DOHH2 (cell line): ENCODE results near the gene DCTN3.

Experiments
- H3F3A ChIP-seq: fragments of 200-600 bp; sonication (generic), shearing (Covaris generic); 2 replicates; pipeline ENCODE4 v1.6.0; 2016; ENCODE audit warnings: antibody characterized with exemption, mild to moderate bottlenecking; ENCODE audit not compliant: control insufficient read depth, insufficient read depth
- H3K27ac ChIP-seq: fragments of 200-600 bp; sonication (generic); 2 replicates; pipeline ENCODE4 v1.5.1; 2014; ENCODE audit warnings: low read depth, mild to moderate bottlenecking, low read length, moderate library complexity
- H3K27me3 ChIP-seq: fragments of 200-600 bp; sonication (generic); 2 replicates; pipeline ENCODE4 v1.6.1; 2014; ENCODE audit warnings: mild to moderate bottlenecking, low read length, mixed read lengths; ENCODE audit not compliant: control insufficient read depth
- H3K36me3 ChIP-seq: fragments of 200-600 bp; sonication (generic); 2 replicates; pipeline ENCODE4 v1.6.1; 2014; ENCODE audit warnings: mild to moderate bottlenecking, low read length, moderate library complexity, mixed read lengths; ENCODE audit not compliant: control insufficient read depth
- H3K4me1 ChIP-seq: fragments of 200-600 bp; sonication (generic); 2 replicates; pipeline ENCODE4 v1.6.1; 2014; ENCODE audit warnings: mild to moderate bottlenecking, low read length, mixed read lengths; ENCODE audit not compliant: control insufficient read depth
- H3K4me2 ChIP-seq: fragments of 200-600 bp; sonication (generic); 2 replicates; pipeline ENCODE4 v1.6.0; 2014; ENCODE audit warnings: mild to moderate bottlenecking, low read length, moderate library complexity
- H3K4me3 ChIP-seq: fragments of 200-600 bp; sonication (generic); 2 replicates; pipeline ENCODE4 v1.5.1; 2014; ENCODE audit warnings: mild to moderate bottlenecking, low read length, mixed read lengths
- H3K79me2 ChIP-seq: fragments of 200-600 bp; sonication (generic); 2 replicates; pipeline ENCODE4 v1.6.1; 2014; ENCODE audit warnings: mild to moderate bottlenecking, low read length, mixed read lengths; ENCODE audit not compliant: control insufficient read depth
- H3K9me2 ChIP-seq: fragments of 200-600 bp; sonication (generic); replicated peaks from 2 replicates; pipeline ENCODE4 v1.6.1; 2014; ENCODE audit warnings: mild to moderate bottlenecking, low read length, mixed read lengths; ENCODE audit not compliant: control insufficient read depth
- H3K9me3 ChIP-seq: fragments of 200-600 bp; sonication (generic); 2 replicates; pipeline ENCODE4 v1.6.1; 2014; ENCODE audit warnings: antibody characterized with exemption, low read length, mixed read lengths; ENCODE audit not compliant: control insufficient read depth, insufficient read depth
- H4K20me1 ChIP-seq: fragments of 200-600 bp; sonication (generic); 2 replicates; pipeline ENCODE4 v1.6.0; 2014; ENCODE audit warnings: low read depth, mild to moderate bottlenecking, antibody characterized with exemption, low read length, moderate library complexity; ENCODE audit not compliant: control insufficient read depth, insufficient read depth
- EZH2phosphoT487 ChIP-seq: fragments of 200-600 bp; sonication (generic); IDR thresholded peaks from 2 replicates; pipeline ENCODE4 v1.6.1; 2017; ENCODE audit warnings: borderline replicate concordance, mild to moderate bottlenecking, antibody characterized with exemption, low read length, moderate library complexity, mixed read lengths
- TF ChIP-seq, protein P1 (sequence below): fragments of 200-600 bp; sonication (generic); IDR thresholded peaks from one replicate; pipeline ENCODE4 v1.5.1; 2014; ENCODE audit warnings: antibody characterized with exemption, mild to moderate bottlenecking, low read depth, low read length; ENCODE audit not compliant: poor library complexity, severe bottlenecking

The DCTN3 gene

GRCh38 chr9:34606190-34606589 lies 14.1 kb downstream of the DCTN3 start:
- peaks cover 8% of the 10 kb centered on the region; the same call in 1 of the 2 replicates for H3K36me3 ChIP-seq
- no peaks in the 10 kb centered on the region for H3F3A ChIP-seq
- no peaks in the 10 kb centered on the region for H3K9me3 ChIP-seq
- peaks cover 12% of the 10 kb centered on the region for H3K79me2 ChIP-seq
- H3K9me2 ChIP-seq, result no peaks in the 10 kb centered on the region
- no peak overlapping the region for H3K4me3 ChIP-seq
- H3K4me2 ChIP-seq, result no peak overlapping the region
- TF ChIP-seq, protein P1, sequence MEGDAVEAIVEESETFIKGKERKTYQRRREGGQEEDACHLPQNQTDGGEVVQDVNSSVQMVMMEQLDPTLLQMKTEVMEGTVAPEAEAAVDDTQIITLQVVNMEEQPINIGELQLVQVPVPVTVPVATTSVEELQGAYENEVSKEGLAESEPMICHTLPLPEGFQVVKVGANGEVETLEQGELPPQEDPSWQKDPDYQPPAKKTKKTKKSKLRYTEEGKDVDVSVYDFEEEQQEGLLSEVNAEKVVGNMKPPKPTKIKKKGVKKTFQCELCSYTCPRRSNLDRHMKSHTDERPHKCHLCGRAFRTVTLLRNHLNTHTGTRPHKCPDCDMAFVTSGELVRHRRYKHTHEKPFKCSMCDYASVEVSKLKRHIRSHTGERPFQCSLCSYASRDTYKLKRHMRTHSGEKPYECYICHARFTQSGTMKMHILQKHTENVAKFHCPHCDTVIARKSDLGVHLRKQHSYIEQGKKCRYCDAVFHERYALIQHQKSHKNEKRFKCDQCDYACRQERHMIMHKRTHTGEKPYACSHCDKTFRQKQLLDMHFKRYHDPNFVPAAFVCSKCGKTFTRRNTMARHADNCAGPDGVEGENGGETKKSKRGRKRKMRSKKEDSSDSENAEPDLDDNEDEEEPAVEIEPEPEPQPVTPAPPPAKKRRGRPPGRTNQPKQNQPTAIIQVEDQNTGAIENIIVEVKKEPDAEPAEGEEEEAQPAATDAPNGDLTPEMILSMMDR, result no peak
- peaks cover 10% of the 10 kb centered on the region for H3K4me1 ChIP-seq
- no peak overlapping the region for H3K27ac ChIP-seq
- H4K20me1 ChIP-seq, result no peaks in the 10 kb centered on the region
- no peaks in the 10 kb centered on the region for H3K27me3 ChIP-seq

DNA sequence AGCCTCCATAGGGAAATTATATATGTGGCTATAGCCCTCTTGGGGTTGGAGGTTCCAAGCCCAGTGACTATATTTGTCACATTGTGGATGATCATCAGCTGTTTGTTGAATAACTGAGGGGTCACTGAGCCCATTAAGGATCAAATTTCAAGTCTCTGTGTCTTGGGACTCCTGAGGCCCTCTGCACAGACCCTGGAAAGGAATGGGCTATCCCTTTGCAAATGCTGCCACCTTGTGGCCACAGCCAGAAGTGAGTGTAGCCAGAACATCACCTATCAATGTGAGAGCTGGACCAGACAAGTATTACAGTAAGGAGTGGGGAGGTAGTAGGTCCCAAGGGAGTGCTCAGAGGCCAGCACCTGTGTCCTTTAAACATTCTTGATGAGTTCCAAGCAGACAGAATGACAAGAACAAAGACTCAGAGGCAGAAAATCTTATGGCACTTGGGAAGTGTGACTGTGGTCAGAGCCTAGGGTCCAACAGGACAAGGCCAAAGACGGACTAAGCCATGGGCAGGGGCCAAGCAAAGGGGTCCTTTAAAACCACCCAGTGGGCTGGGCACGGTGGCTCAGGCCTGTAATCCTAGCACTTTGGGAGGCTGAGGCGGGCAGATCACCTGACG lies 16.6 kb downstream of the DCTN3 start:
- no peaks in the 10 kb centered on the region for H3F3A ChIP-seq
- no peaks in the 10 kb centered on the region for H3K27me3 ChIP-seq
- no peaks in the 10 kb centered on the region for H3K79me2 ChIP-seq
- no peaks in the 10 kb centered on the region for H4K20me1 ChIP-seq
- H3K4me3 ChIP-seq, result no peak overlapping the region
- no peaks in the 10 kb centered on the region for H3K9me2 ChIP-seq
- no peaks in the 10 kb centered on the region for H3K36me3 ChIP-seq
- no peak overlapping the region for H3K27ac ChIP-seq
- no peak overlapping the region for H3K4me2 ChIP-seq
- no peaks in the 10 kb centered on the region for H3K4me1 ChIP-seq
- TF ChIP-seq EZH2phosphoT487, result no peak
- TF ChIP-seq, protein P1, result peak; percentile 96
- no peaks in the 10 kb centered on the region for H3K9me3 ChIP-seq

DNA sequence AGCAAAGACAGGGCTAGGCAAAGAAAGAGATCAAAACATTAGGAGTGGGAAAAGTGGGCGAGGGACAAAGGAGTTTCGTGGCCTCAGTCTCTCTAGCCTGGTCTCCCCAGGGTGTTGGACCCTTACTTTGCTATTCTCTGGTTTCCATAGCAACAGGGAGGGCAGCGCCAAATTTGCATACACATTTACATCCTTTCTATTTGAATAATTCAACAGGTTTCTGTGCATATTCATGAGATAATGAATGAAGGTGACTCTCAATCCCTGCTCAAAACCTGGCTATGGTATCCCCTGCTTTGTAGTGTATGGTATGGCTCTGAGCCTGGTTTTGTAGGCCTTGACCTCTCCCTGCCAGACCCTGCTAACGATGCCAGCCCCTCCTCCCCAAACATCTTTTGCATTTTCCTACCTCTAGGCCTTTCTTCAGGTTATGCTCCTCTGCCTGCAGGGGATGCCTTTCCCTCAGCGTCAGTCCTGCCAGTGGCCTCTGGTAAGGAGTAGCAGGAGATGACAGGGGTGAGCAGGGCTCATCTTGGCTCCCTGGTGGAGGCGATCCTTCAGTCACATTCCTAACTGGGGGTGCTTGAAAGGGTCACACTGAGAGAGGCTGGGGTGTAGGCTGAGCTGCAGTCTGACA lies 18.2 kb downstream of the DCTN3 start:
- no peak for TF ChIP-seq EZH2phosphoT487
- TF ChIP-seq, protein P1, result no peak
- no peaks in the 10 kb centered on the region for H4K20me1 ChIP-seq
- H3F3A ChIP-seq, result no peaks in the 10 kb centered on the region
- no peaks in the 10 kb centered on the region for H3K9me2 ChIP-seq
- H3K27me3 ChIP-seq, result no peaks in the 10 kb centered on the region
- no peak overlapping the region for H3K4me3 ChIP-seq
- no peaks in the 10 kb centered on the region for H3K4me1 ChIP-seq
- no peak overlapping the region for H3K27ac ChIP-seq
- H3K79me2 ChIP-seq, result no peaks in the 10 kb centered on the region
- H3K4me2 ChIP-seq, result no peak overlapping the region
- no peaks in the 10 kb centered on the region for H3K9me3 ChIP-seq
- no peaks in the 10 kb centered on the region for H3K36me3 ChIP-seq
